IPS-18a (cell line): ENCODE measurements around the gene PTPRJ.
"Not testable (repeated sequence)": the region's sequence is repeated elsewhere in the genome, so short reads cannot be mapped to it uniquely, and the experiment has no call there.

Experiments
- H3K27ac ChIP-seq: one replicate; pipeline ENCODE4 v1.5.1; 2013; ENCODE audit warnings: low read length
- H3K27me3 ChIP-seq: one replicate; pipeline ENCODE4 v1.6.1; 2013; ENCODE audit warnings: mild to moderate bottlenecking, low read length; ENCODE audit not compliant: control insufficient read depth, insufficient read depth
- H3K36me3 ChIP-seq: one replicate; pipeline ENCODE4 v1.6.1; 2013; ENCODE audit warnings: low read depth, low read length; ENCODE audit not compliant: control insufficient read depth
- H3K4me1 ChIP-seq: one replicate; pipeline ENCODE4 v1.6.1; 2013; ENCODE audit warnings: low read depth, low read length; ENCODE audit not compliant: control insufficient read depth
- H3K4me3 ChIP-seq: one replicate; pipeline ENCODE4 v1.5.1; 2013; ENCODE audit warnings: low read length
- H3K9ac ChIP-seq: one replicate; pipeline ENCODE4 v1.6.1; 2013; ENCODE audit warnings: mild to moderate bottlenecking, low read length, moderate library complexity
- H3K9me3 ChIP-seq: one replicate; pipeline ENCODE4 v1.6.1; 2013; ENCODE audit warnings: low read depth, low read length; ENCODE audit not compliant: control insufficient read depth

The PTPRJ gene

DNA sequence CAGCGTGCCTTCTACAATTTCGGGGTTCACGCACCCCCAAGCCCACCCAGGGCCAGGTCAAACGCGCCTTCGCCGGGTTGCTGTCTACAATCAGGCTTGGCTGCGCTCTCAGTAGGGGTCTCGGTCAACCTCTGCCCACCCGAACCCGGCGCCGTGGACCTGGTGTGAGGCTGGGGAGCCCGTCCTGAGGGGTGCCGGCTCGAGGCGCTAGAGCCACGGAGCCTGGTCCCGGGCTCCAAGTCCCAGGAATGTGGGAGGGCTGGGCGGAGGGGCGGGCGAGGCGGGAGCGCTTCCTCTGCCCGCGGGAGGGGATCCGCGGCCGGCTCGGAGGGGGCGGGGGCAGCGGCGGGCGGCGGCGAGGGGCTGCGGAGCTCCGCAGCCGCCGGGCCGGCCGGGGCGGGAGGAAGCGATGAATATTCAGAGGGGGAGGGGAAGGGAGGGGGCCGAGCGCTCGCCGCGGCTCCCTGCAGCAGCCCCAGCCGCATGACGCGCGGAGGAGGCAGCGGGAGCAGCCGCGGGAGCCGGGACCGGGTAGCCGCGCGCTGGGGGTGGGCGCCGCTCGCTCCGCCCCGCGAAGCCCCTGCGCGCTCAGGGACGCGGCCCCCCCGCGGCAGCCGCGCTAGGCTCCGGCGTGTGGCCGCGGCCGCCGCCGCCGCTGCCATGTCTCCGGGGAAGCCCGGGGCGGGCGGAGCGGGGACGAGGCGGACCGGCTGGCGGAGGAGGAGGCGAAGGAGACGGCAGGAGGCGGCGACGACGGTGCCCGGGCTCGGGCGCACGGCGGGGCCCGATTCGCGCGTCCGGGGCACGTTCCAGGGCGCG is at the start of gene PTPRJ:
Gene PTPRJ, plus strand, starts transcription at position 472 of the 819 bp plus-strand sequence. CDS start 354 bp downstream, outside the sequence.
- no peaks in the 10 kb centered on the region for H3K9me3 ChIP-seq
- H3K27ac ChIP-seq = no peak within 1 kb of the TSS
- H3K9ac ChIP-seq = no peak within 1 kb of the TSS
- no peaks in the 10 kb centered on the region for H3K36me3 ChIP-seq
- H3K27me3 ChIP-seq = peaks cover 17% of the 10 kb centered on the region
- peaks cover 11% of the 10 kb centered on the region for H3K4me1 ChIP-seq
- peak within 1 kb of the TSS; percentile 67 for H3K4me3 ChIP-seq

DNA sequence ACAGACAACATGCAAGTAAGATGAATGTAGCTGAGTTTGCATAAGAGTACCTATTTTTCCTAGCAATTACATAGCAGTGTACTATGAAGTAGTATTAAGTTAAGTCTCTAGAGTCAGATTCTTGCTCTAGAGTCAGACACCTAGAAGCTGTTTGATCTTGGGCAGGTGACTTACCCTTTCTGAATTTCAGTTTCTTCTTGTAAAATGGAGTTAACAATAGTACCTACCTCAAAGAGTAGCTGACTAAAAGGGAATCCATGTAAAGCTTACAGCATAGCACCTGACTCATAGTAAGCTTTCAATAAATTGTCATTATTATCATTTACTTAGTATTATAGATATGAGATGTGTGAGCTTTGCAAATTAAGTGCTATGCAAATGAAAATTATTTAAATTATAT is 47.8 kb upstream of the PTPRJ start:
- no peaks in the 10 kb centered on the region for H3K4me1 ChIP-seq
- H3K27ac ChIP-seq = no peak overlapping the region
- H3K36me3 ChIP-seq = no peaks in the 10 kb centered on the region
- no peaks in the 10 kb centered on the region for H3K27me3 ChIP-seq
- H3K9ac ChIP-seq = no peak overlapping the region
- H3K9me3 ChIP-seq = no peaks in the 10 kb centered on the region
- H3K4me3 ChIP-seq = no peak overlapping the region

DNA sequence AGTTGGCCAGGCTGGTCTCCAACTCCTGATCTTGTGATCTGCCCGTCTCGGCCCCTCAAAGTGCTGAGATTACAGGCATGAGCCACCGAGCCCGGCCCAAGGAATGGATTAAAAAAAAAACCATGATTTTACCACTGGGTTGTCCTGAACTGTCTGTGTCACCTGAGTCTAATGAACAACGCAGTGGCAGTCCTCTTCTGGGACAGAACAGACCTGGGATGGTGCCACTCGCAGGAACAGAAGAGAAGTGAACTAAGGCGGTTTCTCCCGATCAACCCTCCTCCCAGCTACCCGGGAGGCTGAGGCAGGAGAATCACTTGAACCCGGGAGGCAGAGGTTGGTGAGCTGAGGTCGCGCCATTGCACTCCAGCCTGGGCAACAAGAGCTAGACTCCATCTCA is 46.6 kb upstream of the PTPRJ start:
- H3K9ac ChIP-seq, H3K9me3 ChIP-seq, H3K4me3 ChIP-seq, H3K27ac ChIP-seq, H3K4me1 ChIP-seq, H3K27me3 ChIP-seq, H3K36me3 ChIP-seq: not testable (repeated sequence)

DNA sequence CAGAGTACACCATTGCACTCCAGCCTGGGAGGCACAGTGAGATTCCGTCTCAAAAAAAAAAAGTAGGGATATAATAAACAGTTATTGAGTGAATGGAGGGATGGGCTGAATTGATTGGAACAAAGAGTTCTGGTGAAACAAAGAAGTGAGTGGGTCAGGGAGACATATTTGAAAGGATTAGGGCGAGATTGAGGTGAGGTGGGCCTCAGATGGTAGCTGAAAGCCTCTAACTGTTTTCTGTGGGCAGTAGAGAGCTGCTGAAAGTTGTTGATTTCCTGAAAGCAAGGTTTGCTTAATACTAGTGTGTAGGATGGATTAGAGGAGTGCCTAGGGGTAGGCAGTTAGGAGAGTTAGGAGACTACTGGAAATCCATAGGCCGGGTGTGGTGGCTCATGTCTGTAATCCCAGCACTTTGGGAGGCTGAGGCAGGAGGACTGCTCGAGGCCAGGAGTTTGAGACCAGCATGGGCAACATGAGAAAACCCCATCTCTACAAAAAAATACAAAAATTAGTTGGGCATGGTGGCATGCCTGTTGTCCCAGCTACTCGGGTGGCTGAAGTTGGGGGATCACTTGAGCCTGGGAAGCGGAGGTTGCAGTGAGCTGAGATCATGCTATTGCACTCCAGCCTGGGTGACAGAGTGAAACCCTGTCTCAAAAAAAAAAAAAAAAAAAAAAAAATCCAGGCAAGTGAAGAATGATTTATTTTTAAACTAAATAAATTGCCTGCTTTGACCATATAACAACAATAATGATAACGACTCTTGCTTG is 41.4 kb upstream of the PTPRJ start:
- Histone ChIP-seq H3K4me3 (no peak overlapping the region), H3K27ac (no peak overlapping the region), H3K9ac (no peak overlapping the region), H3K27me3 (no peaks in the 10 kb centered on the region), H3K36me3 (no peaks in the 10 kb centered on the region), H3K9me3 (no peaks in the 10 kb centered on the region), H3K4me1 (peaks cover 2% of the 10 kb centered on the region)

DNA sequence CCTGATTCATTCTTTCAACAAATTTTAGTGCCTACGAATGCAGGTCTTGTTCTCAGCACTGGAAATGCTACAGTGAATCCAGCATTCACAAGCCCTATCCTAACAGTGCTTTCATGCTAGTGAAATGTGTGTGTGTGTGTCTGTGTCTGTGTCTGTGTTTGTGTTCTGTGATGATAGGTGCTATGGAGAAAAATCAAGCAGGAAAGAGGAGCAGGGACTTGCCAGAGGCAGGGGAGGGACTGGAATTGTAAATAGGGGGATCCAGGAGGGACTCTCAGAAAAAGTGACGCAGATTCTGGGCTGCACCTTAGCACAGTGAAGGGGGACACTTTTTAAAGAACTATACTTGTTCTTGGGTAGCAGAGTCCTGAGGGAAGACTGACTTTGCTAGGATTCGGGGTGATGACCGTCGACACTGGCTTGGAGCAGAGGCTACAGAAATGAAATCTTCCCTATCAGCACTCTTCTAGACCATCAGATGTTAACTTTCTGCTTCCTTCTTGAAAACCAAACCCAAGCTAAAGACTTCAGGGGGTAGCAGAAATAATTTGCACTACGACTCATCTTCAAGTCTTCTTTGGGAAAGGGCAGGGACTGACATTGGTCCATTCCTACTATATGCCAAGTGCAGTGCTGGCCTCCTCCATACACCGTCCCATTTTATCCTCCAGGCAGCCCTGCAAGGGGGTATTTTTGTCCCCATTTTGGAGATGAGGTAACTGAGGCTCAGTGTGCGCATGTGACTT is 39.3 kb upstream of the PTPRJ start:
- Histone ChIP-seq H3K9me3 (no peaks in the 10 kb centered on the region), H3K4me1 (peaks cover 11% of the 10 kb centered on the region), H3K4me3 (no peak overlapping the region), H3K27ac (no peak overlapping the region), H3K9ac (no peak overlapping the region), H3K27me3 (no peaks in the 10 kb centered on the region), H3K36me3 (no peaks in the 10 kb centered on the region)

DNA sequence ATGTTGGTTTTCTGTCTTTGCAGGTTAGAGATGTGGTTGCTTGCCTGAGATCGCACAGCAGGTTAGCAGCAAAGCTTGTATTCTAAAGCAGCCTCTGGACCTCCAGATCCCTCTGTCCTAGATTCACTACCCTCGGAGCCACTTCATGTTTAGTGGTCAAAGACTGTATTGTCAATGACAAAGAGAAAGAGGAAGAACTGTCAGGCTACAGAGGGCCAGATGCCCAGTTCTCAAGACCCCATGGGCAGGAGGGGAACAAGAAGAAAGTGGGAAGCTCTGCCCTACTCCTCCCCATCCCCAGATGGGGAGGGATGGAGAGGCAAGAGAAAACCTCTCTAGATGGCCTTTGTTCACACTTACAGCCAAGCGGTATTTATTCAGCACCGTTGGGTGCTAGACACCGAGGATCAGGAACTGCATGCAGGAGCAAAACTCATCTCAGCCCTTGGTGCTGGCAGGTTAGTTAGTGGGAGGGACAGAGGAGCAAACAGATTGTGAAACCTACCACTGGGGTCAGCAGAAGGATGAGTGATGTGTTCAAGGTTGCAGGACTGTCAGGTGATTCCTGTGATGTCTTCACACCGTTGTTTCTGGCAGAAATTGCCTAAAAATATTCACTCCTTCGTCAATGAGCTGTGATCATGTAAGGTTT is 38.3 kb upstream of the PTPRJ start:
- H3K4me3 ChIP-seq = no peak overlapping the region
- H3K27me3 ChIP-seq = no peaks in the 10 kb centered on the region
- H3K4me1 ChIP-seq = peaks cover 11% of the 10 kb centered on the region
- H3K27ac ChIP-seq = no peak overlapping the region
- no peak overlapping the region for H3K9ac ChIP-seq
- H3K36me3 ChIP-seq = no peaks in the 10 kb centered on the region
- no peaks in the 10 kb centered on the region for H3K9me3 ChIP-seq

DNA sequence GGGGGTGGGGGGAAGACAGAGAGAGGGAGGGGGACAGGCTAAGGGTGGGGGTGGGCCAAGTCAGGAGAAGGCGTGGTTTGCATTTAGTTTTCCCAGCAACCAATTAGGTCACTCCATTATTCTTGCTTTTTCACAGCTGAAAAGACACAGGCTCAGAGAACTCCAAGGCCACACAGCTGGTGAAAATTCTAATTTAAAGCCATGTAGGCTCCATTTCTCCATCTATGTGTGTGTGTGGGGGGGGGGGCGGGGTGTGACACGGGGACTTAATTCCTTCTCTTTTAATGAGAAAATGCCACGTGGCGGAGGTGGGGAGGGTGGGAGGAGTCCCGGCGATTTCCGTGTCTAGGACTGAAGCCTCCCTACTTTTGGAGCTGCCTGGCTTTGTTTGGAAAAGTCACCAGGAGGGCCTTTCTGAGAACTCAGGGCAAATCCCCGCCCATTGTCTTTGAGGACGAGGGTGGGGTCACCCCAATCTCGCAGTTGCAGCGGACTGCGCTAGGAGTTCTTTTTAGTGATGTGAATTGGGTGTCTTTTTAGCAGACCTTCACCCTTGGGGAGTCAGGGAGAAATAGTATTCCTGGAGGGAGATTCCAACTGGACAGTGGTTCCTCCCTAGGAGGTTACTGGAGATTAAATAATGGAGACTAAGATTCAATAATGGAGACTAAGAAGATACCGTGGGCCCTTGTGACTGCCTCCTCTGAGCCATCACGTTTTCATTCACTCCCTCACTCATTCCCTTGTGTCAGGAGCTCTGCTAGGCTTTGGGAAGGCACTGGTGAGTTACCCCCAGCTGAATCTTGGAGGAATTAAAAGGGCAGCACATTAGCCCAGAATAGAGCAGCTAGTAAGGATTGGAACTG is 36.4 kb upstream of the PTPRJ start:
- no peaks in the 10 kb centered on the region for H3K9me3 ChIP-seq
- no peak overlapping the region for H3K27ac ChIP-seq
- peak overlapping the region; percentile 47 for H3K9ac ChIP-seq
- no peaks in the 10 kb centered on the region for H3K36me3 ChIP-seq
- H3K4me1 ChIP-seq = peaks cover 11% of the 10 kb centered on the region
- peak overlapping the region; percentile 34 for H3K4me3 ChIP-seq
- no peaks in the 10 kb centered on the region for H3K27me3 ChIP-seq

DNA sequence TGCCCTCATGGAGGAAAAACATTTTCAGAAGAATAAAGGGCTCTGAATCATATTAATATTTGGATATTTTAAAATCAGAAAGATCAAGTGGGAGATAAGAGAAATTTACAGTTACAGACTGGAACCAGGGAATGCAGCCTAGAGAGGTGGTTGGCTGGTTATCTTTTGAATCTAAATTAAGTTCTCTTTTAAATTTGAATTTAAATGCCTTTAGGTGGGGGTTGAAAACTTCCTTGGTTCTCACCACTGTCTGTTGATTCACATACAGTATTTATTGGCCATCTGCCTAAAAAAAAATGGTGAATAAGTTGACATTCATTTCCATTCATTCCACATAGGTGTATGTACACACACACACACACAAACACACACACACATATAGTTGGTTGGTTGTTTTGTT is 35.7 kb upstream of the PTPRJ start:
- H3K27ac ChIP-seq = no peak overlapping the region
- H3K36me3 ChIP-seq = no peaks in the 10 kb centered on the region
- H3K9me3 ChIP-seq = no peaks in the 10 kb centered on the region
- no peaks in the 10 kb centered on the region for H3K27me3 ChIP-seq
- H3K9ac ChIP-seq = peak overlapping the region; percentile 47
- H3K4me3 ChIP-seq = peak overlapping the region; percentile 34
- H3K4me1 ChIP-seq = peaks cover 11% of the 10 kb centered on the region

DNA sequence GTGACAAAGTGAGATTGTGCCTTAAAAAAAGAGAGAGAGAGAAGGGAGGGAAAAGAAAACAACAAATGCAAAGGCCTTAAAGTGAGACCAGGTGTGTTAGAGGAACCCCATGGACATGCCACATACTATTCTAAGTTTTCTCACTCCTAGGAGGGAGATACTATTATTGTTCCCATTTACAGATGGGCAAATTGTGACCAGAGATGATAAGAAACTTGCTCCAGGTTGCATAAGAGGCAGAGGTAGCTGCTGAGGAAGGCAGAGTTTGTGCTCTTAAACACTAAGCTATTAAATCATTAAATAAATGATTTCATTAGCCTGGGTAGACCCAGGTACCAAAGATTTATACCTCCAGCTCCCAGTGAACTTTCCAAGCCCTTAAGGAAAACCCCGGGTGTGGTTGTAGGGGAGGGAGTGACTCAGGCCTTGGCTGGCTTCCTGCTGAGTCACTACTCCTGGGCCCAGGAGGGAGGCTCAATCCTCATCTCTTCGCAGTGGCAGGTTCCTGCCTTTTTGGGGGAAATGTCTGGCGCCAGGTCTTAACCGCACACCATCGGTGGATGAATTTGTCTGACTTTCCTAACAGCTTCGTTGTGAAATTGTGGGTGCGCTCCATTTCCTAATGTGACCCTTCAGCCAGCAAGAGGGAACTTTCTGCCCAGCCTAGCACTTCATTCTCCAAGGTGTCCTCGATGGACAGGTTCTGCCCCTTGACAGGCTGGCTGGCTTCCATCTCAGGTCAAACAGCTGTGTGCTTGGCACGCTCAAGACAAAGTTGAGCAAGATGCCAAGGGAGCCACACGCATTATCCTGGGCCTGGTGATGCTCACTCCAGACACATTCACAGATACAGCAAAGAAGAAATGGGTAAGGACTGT is 33.4 kb upstream of the PTPRJ start:
- no peaks in the 10 kb centered on the region for H3K36me3 ChIP-seq
- H3K27me3 ChIP-seq = no peaks in the 10 kb centered on the region
- H3K9ac ChIP-seq = no peak overlapping the region
- H3K9me3 ChIP-seq = no peaks in the 10 kb centered on the region
- peaks cover 11% of the 10 kb centered on the region for H3K4me1 ChIP-seq
- no peak overlapping the region for H3K4me3 ChIP-seq
- H3K27ac ChIP-seq = no peak overlapping the region

DNA sequence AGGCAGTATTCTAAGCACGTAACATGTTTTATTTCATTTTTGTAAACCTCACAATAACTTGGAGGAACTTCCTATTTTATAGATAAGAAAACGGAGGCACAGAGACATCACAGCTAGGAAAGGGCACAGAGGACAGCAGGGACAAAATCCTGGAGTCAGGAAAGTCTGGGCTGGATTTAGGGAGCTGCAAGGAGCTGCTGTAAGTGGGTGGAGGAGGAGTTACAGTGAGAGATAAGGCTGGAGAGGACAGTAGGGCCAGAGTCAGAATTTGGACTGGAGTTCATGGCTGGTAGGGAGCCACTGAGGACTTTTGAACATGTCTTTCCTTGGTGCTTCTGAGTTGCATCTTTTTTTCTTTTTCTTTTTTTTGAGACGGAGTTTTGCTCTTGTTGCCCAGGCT is 32.2 kb upstream of the PTPRJ start:
- H3K4me3 ChIP-seq = no peak overlapping the region
- no peaks in the 10 kb centered on the region for H3K27me3 ChIP-seq
- no peak overlapping the region for H3K27ac ChIP-seq
- H3K9ac ChIP-seq = no peak overlapping the region
- H3K4me1 ChIP-seq = peaks cover 11% of the 10 kb centered on the region
- no peaks in the 10 kb centered on the region for H3K36me3 ChIP-seq
- no peaks in the 10 kb centered on the region for H3K9me3 ChIP-seq
